ENCODE measurements around the gene JARID2. TPM values are rescaled to one million over a fixed set of nuclear protein-coding genes. Genes with fewer than 3 reads are reported as not detected.

JARID2 gene
- total and polyA plus RNA-seq, 10 of the 15 experiments (the other 5 are each of a cell fraction or from before 2014, with no cell fraction given), result 4.2 to 21.6 (median 11.7) TPM

GRCh38 chr6:15452182-15452941 is 206.5 kb downstream of the JARID2 start (continued):
- TF ChIP-seq USF2 (IDR thresholded peaks at IDR 0.05; ENCODE audit: borderline replicate concordance, low read depth, low read length), result no peak
- no peak for TF ChIP-seq GABPA (IDR thresholded peaks at IDR 0.05; ENCODE audit: low read depth)
- TF ChIP-seq MTA2 (IDR thresholded peaks at IDR 0.05; ENCODE audit: low read depth), result peak; percentile 37
- peak; percentile 74 for TF ChIP-seq NFIC (IDR thresholded peaks at IDR 0.05; ENCODE audit: low read depth, low read length)

DNA sequence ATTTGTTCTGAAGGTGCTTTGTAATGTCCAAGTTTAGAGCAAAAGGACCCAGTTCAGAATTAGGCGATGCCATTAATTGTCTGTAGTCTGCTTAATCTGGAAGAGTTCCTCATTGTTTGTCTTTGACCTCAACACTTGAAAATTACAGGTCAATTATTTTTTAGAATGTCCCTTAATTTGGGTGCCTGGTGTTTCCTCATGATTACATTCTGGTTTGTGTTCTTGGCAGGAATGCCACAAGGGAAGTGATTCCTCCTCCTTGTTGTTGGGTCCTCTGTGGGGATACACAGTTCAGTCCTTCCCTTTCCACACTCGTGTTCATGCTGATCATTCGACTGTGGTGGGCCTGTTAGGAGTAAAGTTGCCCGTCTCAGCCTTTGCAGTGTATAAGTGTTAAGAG is 207.3 kb downstream of the JARID2 start:
- no peak for TF ChIP-seq STAT3 (IDR thresholded peaks at IDR 0.05; ENCODE audit: low read depth, low read length)
- TF ChIP-seq POLR2A (IDR thresholded peaks at IDR 0.05; ENCODE audit: low read depth, low read length), result no peak
- TF ChIP-seq NR2C1 (IDR thresholded peaks at IDR 0.05), result no peak
- TF ChIP-seq BRCA1 (IDR thresholded peaks at IDR 0.05; ENCODE audit: low read depth, low read length), result no peak
- no peak for TF ChIP-seq BCL11A (IDR thresholded peaks at IDR 0.05; ENCODE audit: low read depth, low read length)
- peaks cover 7 to 17% of the 10 kb centered on the region in 2 experiments for H3K36me3 ChIP-seq (ENCODE audit: control insufficient read depth in 2 of 2, insufficient read depth in 2 of 2, low read length in 1 of 2)
- no peak for ATAC-seq
- no peaks in the 10 kb centered on the region for H4K20me1 ChIP-seq (ENCODE audit: control insufficient read depth, insufficient read depth)
- SMC1A ChIA-PET (ENCODE audit: uncharacterized antibody, unreplicated experiment), result interaction anchor here (0.7 kb wide), 1 partner anchor 10 kb away, joined by 3 read pairs; no protein-coding TSS in a partner anchor
- no peaks in the 10 kb centered on the region for H3K9me3 ChIP-seq (replicated peaks; ENCODE audit: control insufficient read depth, insufficient read depth, low read length)
- no peak for DNase-seq (ENCODE audit: low read depth, low spot score)
- no peak overlapping the region for H3K9ac ChIP-seq (ENCODE audit: control insufficient read depth, insufficient read depth, low read length)
- CTCF ChIA-PET, result no interaction called here
- WGBS (ENCODE audit: insufficient coverage, insufficient replicate concordance, low lambda C conversion rate, missing lambda C conversion rate), result 97% methylated on average over 4 of the region's 4 CpGs
- intact Hi-C loops (cut with micrococcal nuclease; ENCODE audit: unreplicated experiment) (no loop called here), in situ Hi-C loops (cut with MboI) (loop anchor here (25.0 kb wide), 1 partner anchor 1541 kb away; the partner anchor contains the start of gene RNF182)
- H2AFZ ChIP-seq (ENCODE audit: control insufficient read depth, low read depth, low read length), result no peak overlapping the region
- H3K4me1 ChIP-seq (ENCODE audit: control insufficient read depth, insufficient read depth, low read length), result peaks cover 28% of the 10 kb centered on the region
- H3K79me2 ChIP-seq (ENCODE audit: control insufficient read depth, insufficient read depth, low read length), result peaks cover 59% of the 10 kb centered on the region
- H3K4me2 ChIP-seq (ENCODE audit: control insufficient read depth, insufficient read depth), result no peak overlapping the region
- H3K4me3 ChIP-seq, result no peak overlapping the region
- peak overlapping the region; percentile 30 for H3K27ac ChIP-seq (ENCODE audit: control insufficient read depth, insufficient read depth)
- FAIRE-seq, result no peak
- no TSS peak for BruUV-seq (replicated peaks)
- no peaks in the 10 kb centered on the region for H3K27me3 ChIP-seq (replicated peaks in 1 of 2; ENCODE audit: control insufficient read depth in 2 of 2, insufficient read depth in 2 of 2, low read length in 1 of 2)
- RAD21 ChIA-PET (ENCODE audit: unreplicated experiment), result no interaction called here
- POLR2A ChIA-PET, result no interaction called here
